ENCODE data around the gene AACS.
"Not testable (repeated sequence)": the region's sequence is repeated elsewhere in the genome, so short reads cannot be mapped to it uniquely, and the experiment has no call there.

Gene AACS

DNA sequence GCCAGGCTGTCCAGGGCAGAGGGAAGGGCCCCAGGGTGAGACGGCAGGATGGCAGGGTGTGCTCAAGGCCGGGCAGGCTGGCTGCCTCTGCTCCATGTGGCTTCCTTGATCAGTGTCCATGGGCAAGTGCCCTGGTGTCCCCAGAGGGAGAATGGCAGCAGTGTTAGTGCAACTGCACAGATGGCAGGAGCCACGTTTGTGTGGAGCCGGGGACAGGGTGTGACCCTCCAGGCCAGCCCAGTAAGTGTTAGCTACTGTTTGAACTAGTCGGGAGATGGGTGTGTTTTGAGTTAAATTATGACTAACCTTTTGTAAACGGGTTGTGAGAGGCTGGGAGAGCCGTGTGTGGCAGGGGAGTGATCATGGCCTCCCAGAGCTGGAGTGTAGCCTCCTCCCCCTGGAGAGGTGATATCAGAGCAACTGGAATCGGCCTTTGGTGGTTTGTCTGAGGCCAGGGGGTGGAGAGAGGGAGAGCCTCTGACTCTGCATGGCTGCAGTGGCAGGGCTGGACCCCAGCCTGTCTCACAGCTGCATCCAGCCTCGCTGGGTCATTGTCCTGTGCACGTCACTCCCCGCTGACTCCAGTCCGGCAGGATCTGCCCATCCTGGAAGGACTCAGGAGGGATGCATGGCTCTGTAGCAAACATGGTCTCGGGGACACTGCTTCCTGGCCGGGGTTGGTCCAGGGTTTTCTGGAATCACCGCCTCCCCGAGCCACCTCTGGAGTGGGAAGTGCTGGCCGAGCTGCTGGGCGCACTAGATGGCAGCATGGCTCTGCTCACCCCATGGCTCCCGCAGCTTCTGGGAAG is 27.8 kb downstream of the AACS start:
- no peak for DNase-seq

DNA sequence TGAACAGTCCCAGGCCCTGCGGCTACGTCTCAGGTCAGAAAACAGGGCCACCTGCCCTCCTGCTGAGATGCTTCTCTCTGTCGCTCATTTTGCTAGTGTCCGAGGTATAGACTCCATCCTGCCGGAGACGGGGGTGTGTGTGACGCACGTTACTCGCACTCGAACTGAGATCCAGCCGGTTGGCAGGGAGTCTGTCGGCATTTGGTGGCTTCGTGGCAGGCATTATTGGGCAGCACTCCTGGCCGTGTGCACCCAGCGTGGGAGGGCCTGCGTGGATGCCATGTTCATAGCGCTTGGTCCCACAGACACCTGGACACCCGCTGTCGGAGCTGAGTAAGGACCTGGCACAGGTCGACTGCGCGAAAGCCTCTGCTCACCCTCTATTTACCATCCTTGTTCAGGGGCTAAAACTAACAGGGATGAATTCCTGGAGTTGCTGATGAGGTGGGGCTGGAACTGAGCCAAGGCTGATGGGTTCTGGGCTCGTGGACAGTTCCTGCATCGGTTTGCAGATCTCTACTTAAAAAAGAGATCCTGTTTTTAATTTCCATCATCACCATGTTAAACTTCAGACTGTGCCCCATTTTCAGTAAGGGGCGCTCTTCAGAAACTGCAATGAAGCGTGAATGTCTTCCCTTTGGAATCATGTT is 28.6 kb downstream of the AACS start:
- no peak for DNase-seq

DNA sequence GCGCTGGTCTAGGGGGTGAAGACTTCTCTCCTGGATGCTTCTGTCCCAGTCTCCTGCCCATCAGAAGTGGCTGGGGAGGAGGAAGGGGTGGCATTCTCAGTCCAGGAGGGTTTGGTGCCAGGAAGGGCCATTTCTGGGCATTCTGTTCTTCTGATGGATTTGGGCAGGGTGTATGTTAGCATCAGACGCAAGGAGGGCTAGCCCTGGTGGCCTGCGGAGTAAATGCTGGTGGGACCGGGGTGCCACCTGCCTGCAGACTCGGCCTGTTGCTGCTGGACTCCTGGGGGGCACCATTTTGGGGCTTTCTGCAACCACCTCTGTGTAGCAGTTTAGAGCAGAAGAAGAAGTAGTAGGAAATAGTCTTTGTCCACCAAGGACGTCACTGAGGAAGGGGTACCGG is 31.7 kb downstream of the AACS start:
- DNase-seq = no peak

DNA sequence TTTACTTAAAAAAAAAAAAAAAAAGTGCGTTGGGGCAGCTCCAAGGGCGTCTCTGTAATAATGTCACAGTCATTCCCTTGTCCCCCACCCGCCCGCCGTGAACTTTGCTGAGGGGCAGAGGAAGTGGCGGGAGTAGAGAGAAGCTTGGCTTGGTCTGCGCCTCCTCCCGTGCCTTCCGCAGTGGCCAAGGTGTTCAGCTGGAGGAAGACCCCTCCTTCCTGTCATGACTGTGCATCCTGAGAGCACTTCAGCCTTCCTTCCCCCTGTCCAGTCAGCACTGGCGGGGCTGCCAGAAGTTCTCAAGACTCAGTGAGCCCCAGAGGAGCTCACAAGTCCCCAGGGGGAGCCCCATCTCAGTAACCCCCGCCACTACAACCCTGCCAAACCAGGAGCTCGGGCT is 32.2 kb downstream of the AACS start:
- no peak for DNase-seq

DNA sequence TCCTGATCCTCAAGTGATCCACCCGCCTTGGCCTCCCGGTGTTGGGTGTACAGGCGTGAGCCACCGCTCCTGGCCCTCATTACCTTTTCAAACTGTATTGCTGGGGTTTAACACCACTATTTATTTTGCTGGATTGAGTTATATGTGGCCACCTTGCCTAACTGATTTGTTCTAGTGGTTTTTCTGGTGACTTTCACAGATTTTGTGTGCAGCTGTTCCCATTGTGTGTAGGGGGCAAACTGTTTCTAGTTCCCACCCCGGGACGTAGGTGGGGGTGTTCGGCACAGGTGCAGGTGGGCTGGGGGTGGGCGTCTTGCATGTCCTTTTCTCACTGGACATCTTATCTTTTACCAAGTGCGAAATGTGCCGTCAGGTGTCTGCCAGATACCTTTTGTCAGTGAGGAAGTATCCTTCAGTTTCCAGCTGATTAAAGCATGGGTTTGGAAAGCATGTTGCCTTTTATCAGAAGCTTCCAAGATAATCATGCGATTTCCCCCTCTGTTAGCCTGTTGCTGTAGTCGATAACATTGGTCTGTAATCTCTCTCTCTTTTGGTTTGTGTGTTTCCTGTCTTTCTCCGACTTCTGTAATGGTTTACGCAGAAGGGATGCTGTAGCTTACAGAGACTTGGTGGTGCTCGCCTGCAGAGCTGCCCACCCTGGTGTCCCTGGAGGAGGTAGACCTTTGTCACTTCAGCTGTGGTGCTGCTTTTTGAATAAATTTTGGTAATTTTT is 33.6 kb downstream of the AACS start:
- DNase-seq = no peak

DNA sequence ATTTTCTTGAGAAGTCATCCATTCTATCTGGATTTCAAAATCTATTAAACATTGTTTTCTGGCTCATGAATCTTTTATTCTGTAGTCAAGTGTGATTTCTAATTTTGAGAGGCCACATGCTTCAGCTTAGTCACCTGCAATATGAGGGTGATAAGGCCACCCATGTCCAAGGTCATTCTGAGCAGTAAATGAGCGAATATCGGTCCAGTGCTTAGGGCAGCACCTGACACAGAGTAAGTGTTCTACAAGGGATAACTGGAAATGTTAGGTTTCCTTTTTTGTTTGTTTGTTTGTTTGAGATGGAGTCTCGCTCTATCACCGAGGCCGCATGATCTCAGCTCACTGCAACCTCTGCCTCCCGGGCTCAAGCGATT is 34.2 kb downstream of the AACS start:
- DNase-seq = no peak

DNA sequence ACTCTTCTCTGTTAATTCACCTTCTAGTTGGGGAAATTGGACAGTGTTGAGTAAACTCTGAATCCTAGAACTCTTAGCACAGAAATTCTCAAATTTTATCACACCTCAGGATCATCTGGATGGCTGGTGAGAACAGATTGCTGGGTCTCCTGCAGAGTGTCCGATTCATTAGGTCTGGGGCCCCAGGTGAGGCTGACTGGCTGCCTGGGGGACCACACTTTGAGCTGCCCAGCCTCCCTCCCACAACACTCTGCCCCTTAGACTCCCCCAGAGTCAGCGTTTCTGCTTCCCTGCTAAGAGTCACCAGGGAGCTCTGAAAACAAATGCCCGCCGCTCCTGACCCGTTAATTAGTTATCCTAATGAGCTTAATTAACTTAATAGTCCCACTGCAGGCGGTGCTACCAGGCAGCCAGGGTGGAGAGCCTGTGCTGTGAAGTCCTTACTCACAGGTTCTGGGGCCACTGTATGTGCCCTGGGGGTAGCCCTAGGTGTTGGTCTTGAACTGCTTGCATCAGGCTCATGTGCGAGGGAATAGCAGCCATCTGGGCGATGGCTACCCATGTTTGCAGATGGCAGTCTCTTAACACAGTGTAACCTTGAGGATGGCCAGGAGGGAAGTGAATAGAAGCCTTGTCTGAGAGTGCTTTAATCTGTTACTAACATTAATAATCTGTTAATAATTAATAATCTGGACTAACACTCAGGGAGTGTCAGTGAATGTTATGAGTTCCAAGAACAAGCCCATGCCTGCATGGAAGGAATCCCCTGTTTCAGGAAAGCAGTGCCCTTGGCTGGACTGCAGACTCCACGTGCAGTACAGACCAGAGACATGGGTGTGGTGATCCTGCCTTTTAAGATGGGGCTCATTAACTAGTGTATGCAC is 35.6 kb downstream of the AACS start:
- DNase-seq = no peak

DNA sequence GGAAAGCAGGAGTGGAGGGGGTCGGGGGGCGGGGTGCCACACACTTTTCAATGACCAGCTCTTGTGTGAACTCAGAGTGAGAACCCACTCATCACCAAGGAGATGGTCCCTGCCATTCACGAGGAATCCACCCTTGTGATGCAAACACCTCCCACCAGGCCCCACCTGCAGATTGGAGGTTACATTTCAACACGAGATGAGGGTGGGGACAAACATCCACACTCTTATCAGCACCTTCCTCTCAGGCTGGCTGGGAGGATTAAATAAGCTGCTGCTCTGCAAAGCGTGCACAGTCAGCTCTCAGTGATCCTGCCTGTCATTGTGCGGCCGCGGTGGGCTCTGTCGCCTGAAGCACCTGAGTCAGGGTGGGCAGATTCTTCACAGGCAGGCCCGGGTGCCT is 39.7 kb downstream of the AACS start:
- no peak for DNase-seq

DNA sequence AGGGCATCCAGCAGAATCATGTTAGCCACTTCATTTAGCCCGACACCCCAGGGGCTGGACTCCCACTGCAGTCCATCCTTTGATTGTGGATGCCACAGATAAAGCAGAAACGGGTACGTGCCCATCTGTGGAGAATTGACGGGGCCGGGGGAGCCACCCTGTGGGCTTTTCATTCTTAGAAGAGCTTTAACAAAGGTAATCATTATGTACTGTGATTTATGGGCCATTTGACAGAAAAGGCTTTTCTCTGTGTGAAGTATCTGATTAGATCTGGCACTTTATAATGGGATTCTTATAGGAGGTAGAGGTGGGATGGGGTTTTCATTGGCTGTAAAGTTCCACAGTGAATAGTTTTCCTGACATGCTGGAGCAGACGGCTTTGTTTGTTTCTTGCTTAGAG is 40.4 kb downstream of the AACS start:
- DNase-seq = no peak

DNA sequence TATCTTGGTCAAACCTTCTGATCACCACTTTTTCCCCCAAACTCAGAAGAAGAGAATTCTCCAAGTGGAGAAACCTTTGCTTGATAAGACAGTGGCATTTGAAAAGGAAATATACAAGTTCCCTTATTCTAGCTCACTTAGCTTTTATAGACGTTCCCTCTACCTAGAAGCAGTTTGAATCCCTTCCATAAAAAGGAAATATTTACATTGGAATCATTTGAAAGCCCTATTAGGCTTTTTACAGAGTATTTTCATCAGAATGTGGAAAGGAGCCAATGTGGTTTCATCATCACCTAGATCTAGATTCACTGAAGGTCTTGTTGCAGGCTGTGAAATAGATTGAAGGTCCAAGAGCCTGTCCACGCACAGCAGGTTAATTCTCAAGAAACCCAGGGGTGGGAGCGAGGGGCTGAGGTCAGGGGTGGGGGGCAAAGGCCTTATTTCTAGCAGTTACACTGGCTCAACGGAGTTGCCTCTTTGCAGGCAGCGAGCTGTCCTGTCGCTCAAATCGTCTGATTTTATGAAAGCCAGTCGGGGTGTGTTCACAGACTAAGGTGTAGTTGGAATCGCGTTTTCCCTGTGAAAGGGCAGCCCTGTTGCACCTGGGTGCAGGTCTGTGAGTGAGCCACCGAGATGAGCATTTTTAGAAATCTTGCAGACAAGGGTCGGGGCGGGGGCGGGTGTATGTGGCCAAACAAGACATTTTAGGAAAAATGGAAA is 45.6 kb downstream of the AACS start:
- no peak for DNase-seq

DNA sequence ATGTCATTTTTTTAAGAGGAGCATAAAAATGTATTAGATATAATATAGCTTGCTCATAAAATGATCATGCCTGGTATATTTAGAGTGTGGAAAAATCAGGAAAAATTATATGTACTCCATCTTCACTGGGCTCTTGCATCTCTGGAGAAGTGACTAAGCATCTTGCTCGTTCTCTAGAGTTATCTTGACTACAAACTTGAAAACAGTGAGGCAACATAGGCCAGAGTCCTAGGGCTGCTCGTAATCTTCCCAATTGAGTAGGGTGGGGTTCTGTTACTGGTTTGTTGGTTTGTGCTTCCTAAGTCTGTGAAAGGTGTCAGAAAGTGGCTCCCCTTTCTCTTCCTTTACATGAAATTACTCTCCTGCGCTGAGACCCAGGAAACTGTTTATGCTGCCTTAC is 46.2 kb downstream of the AACS start:
- DNase-seq = no peak

DNA sequence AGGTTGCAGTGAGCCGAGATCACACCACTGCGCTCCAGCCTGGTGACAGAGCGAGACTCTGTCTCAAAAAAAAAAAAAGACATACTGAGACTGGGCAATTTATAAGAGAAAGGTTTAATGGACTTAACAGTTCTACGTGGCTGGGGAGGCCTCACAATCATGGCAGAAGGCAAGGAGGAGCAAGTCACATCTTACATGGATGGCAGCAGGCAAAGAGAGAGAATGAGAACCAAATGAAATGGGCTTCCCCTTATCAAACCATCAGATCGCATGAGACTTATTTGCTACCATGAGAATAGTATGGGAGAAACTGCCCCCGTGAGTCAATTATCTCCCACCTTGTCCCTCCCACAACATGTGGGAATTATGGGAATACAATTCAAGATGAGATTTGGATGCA is 47.4 kb downstream of the AACS start:
- not testable (repeated sequence) for DNase-seq

DNA sequence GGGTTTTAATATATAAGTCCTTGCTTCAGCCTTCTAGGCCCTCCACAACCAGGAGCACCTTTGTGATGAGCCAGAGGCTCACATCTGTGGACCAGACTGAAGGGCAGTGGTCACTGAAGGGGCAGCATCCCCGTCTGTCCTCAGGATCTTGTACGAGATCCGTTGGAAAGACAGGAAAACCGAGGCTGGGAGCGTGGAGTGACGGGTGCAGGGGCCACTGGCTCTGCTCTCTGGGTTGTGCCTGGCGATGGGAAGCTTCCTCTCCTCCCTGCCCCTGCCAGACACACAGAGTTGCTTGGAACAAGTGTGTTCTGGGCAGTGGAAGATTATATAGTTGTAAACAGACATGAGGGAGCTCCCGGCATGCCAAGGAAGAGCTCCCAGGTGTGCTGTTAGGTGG is 48.0 kb downstream of the AACS start:
- DNase-seq = no peak

DNA sequence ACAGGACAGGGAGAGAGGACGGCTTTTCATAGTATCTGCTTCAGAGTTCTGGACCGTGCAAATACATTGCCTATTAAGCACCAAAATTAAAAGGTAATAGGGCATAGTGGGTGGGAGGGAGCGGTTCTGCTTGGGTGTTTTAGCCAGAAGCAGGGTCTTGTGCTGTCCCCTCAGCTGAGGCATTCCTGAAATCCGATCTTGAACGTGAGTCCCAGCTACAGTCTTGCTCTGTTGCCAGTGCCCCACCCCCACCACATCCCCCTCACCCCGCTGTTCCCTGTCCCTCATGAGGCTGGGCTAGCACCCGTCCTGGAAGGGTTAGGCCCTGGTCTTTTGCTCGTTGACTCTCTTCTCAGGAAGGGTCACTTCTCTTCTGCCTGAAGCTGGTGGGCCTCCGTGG is 48.6 kb downstream of the AACS start:
- no peak for DNase-seq

DNA sequence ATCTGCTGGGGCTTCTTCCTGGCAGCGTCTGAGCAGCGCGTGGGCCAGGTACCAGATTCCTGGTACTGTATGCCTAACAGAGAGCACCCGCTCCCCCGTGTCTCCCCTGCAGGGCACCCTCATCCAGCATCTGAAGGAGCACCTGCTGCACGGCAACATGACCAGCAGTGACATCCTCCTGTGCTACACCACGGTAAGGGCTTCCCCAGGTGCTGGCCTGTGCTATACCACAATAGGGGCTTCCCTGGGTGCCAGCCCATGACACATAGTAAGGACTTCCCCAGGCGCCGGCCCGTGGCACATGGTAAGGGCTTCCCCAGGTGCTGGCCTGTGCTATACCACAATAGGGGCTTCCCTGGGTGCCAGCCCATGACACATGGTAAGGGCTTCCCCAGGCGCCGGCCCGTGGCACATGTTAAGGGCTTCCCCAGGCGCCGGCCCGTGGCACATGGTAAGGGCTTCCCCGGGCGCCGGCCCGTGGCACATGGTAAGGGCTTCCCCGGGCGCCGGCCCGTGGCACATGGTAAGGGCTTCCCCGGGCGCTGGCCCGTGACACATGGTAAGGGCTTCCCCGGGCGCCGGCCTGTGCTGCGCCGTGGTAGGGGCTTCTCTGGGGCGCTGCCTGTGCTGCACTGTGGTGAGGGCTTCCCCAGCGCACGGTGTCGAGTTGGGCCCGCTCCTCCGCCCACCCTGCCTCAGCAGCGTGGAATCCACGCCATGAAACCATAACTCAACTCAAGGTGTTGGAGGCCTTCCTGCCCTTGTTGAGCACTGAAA is 49.3 kb downstream of the AACS start:
- no peak for DNase-seq

DNA sequence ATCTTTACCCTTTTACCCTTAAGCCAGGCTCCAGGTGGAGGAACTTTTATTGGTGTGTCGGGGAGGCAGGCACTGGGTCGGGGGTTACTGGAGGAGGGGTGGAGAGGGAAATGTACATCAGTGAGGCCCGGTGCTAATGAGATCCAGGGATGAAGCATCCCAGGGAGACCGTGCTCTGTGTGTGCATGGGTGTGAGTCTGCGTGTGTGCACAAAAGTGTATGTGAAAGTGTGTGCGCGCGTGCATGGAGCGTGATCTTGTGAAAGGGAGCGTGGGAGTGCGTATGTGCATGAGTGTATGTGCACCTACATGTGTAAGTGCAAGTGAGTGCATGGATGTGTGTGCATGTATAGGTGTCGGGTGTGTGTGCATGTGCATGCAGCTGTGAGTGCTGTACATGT is 55.3 kb downstream of the AACS start:
- DNase-seq = no peak

DNA sequence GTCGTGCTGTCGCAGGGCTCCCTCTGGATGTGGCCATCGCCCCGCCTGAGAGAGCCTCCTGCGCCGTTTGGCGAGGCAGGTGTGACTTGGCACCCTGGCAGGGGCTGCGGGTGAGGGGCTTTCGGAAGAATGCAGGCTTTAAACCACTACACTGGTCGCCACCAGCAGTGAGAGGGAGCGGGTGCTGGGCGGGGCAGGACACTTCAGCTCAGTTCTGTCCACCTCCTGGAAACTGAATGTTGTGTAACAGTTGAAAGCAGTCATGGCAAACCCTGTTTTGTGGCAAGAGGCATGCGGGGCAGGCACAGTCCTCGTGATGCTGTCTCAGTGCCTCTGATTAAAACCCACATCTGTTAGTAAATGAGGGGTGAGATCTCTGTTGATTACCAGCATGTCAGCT is 55.9 kb downstream of the AACS start:
- no peak for DNase-seq

DNA sequence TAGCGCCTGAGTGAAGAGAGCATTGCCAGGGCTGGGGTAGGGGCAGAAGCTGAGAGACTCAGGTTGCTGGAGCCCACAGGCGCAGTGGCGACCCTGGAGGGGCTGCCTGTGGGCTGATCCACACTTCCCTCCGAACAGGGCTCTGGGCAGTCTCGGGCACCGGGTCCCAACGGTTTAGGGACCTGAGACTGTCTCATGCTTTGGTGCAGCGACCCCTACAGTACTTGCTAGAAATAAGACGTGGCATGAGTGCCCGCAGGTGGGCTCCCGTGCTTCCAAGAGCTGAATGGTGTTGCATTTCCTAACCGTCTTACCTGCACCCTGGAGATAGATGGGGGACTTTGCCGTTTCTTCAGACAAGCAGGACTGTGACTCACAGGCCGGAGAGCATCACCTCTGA is 57.4 kb downstream of the AACS start:
- no peak for DNase-seq

DNA sequence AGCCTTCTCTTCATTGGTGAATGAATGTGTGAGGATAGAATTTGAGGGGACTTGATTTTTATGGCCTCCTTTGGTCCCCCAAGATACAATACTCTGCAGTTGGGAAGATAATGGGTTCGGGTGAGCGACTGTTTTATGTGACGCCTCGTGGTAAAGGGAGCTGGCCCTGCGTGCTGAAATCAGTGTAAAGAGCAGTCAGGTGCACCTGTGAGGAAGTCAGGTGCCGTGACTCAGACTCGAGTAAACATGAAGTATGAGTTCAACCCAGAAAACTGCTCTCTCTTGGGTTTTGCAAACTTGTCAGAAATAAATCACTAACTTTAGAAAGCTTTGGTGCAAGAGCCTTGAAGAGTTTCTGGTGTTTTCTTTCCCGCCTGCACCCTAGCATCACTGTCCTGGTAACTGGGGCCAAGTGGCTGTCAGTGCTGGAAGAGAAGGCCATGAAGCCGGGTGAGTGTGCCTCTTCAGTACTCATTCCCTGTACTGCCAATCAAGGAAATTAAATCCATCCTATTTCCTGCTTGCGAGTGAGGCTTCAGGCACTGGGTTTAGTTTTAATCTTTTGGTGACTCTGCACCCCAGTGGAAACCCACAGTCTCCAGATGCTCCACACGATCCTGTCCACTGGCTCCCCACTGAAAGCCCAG is 59.2 kb downstream of the AACS start:
- DNase-seq = no peak

DNA sequence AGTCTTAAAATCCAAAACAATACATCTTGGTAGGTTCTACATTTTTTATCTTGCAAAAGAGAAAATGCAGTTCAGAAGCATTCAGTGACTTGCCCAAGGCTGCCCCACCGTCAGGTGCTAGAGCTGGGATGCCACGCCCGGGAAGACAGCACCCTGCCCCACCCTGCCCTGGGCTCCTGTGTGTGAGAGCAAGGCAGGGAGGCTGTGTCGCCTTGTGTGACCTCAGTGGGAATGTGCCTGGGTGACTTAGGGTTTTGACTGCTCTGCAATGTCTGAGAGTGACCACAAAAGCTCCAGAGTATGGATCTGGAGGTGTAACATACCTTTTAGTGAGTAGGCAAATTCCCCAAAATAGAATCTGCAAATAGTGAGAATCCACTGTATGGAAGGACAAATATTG is 60.0 kb downstream of the AACS start:
- DNase-seq = no peak

Measured in activated CD4-positive, alpha-beta T cell treated with anti-CD3 and anti-CD28 coated beads, Interleukin-2, amount 50 U/mL, for 4 hours (primary cell).